HL-60 (cell line): Measurements from ENCODE around the gene PSTK.

Experiments used
- GABPA ChIP-seq: IDR thresholded peaks from 2 replicates; pipeline ENCODE4 v1.6.1; 2012; ENCODE audit warnings: low read depth
- TF ChIP-seq, protein P1 (sequence below): IDR thresholded peaks from one replicate; pipeline ENCODE4 v1.5.1; 2011; ENCODE audit warnings: low read length, control low read depth, inconsistent platforms; ENCODE audit not compliant: insufficient read depth

- TF ChIP-seq, protein P1, sequence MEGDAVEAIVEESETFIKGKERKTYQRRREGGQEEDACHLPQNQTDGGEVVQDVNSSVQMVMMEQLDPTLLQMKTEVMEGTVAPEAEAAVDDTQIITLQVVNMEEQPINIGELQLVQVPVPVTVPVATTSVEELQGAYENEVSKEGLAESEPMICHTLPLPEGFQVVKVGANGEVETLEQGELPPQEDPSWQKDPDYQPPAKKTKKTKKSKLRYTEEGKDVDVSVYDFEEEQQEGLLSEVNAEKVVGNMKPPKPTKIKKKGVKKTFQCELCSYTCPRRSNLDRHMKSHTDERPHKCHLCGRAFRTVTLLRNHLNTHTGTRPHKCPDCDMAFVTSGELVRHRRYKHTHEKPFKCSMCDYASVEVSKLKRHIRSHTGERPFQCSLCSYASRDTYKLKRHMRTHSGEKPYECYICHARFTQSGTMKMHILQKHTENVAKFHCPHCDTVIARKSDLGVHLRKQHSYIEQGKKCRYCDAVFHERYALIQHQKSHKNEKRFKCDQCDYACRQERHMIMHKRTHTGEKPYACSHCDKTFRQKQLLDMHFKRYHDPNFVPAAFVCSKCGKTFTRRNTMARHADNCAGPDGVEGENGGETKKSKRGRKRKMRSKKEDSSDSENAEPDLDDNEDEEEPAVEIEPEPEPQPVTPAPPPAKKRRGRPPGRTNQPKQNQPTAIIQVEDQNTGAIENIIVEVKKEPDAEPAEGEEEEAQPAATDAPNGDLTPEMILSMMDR: no peak
- TF ChIP-seq GABPA: no peak
Measured at GRCh38 chr10:123016228-123016627, 36.0 kb downstream of the PSTK start.
